Fibroblast of the conjunctiva (primary cell): Measurements from ENCODE around the gene NAA15.
A peak's percentile ranks its signal among the peaks of the same experiment; 100 is the strongest.
"Not testable (repeated sequence)": the region's sequence is repeated elsewhere in the genome, so short reads cannot be mapped to it uniquely, and the experiment has no call there.

Experiments
- DNase-seq: peaks from one replicate; pipeline ENCODE4 v3.0.0-alpha.2; 2010; ENCODE audit warnings: low read depth

The NAA15 gene

GRCh38 chr4:139453041-139453370 lies 151.7 kb downstream of the NAA15 start:
- no peak for DNase-seq

- peak; percentile 95 for DNase-seq
Measured at GRCh38 chr4:139453371-139454110, 152.2 kb downstream of the NAA15 start.

- DNase-seq, result peak; percentile 80
Measured at GRCh38 chr4:139454111-139455045, 153.1 kb downstream of the NAA15 start, which contains the start of gene RAB33B. Gene RAB33B (plus strand): TSS chr4:139454121. CDS start chr4:139454196, 75 bp downstream.

- DNase-seq, result no peak
Measured at GRCh38 chr4:139455126-139455538, 153.8 kb downstream of the NAA15 start.

GRCh38 chr4:139457318-139457717 lies 156.0 kb downstream of the NAA15 start:
- DNase-seq, result no peak

- DNase-seq, result no peak
Measured at GRCh38 chr4:139458543-139458942, 157.2 kb downstream of the NAA15 start.

- DNase-seq, result no peak
Measured at GRCh38 chr4:139458999-139459398, 157.7 kb downstream of the NAA15 start.

GRCh38 chr4:139460565-139460964 lies 159.3 kb downstream of the NAA15 start:
- DNase-seq, result no peak

GRCh38 chr4:139461022-139461628 lies 159.8 kb downstream of the NAA15 start:
- DNase-seq, result no peak

- not testable (repeated sequence) for DNase-seq
Measured at GRCh38 chr4:139464512-139464911, 163.2 kb downstream of the NAA15 start.

GRCh38 chr4:139465922-139466321 lies 164.6 kb downstream of the NAA15 start:
- no peak for DNase-seq

GRCh38 chr4:139468756-139469155 lies 167.5 kb downstream of the NAA15 start:
- not testable (repeated sequence) for DNase-seq

- DNase-seq, result no peak
Measured at GRCh38 chr4:139469216-139469615, 167.9 kb downstream of the NAA15 start.
